GM12878 (cell line): ENCODE results near the gene TK1. TPM values are rescaled to one million over a fixed set of nuclear protein-coding genes. Genes with fewer than 3 reads are reported as not detected.

Experiments
- BACH1 ChIP-seq: fragments of 450-650 bp; IDR thresholded peaks from 2 replicates; pipeline ENCODE4 v1.6.1; 2017; ENCODE audit warnings: mild to moderate bottlenecking, borderline replicate concordance
- CHD2 ChIP-seq: IDR thresholded peaks from 2 replicates; pipeline ENCODE4 v1.6.1; 2011; ENCODE audit warnings: low read depth, low read length, improper control_type of control experiment, borderline replicate concordance
- E2F8 ChIP-seq: fragments of 450-650 bp; IDR thresholded peaks from 2 replicates; pipeline ENCODE4 v1.6.1; 2018; ENCODE audit warnings: mild to moderate bottlenecking, low read depth, moderate library complexity; ENCODE audit not compliant: partially characterized antibody
- NKRF ChIP-seq: fragments of 450-650 bp; conservative IDR thresholded peaks from 2 replicates; pipeline ENCODE4 v1.6.1; 2017; ENCODE audit warnings: mild to moderate bottlenecking, moderate library complexity
- polyA plus RNA-seq, 11 experiments: library from polyadenylated mRNA; depleted of rRNA in 4 of 11; unstranded in 6 of 11; stranded (reverse) in 5 of 11; fragments of >200 nt; fragmentation: Nextera tagmentation in 4 of 11; fragmentation: Illumina TruSeq in 1 of 11; extraction: Ambion mirVana in 4 of 11; extraction: Trizol in 1 of 11; gene quantifications; 1 replicate in 1 of 11; 2 replicates in 10 of 11; pipeline versions ENCODE4 v1.2.1 to v1.2.3, GENCODE V29; 2011 to 2016; ENCODE audit warnings: inconsistent platforms in 2 of 11, missing spikeins in 2 of 11, low read depth in 1 of 11
- total RNA-seq, 4 experiments: library from RNA; depleted of rRNA in 3 of 4; stranded (reverse); fragments of >200 nt in 3 of 4; fragmentation: Illumina TruSeq in 1 of 4; extraction: Trizol in 1 of 4; gene quantifications; 2 replicates each; pipeline versions ENCODE4 v1.2.1 to v1.2.3, GENCODE V29; 2013 to 2021

TK1 gene
- total and polyA plus RNA-seq, 10 of the 15 experiments (the other 5 are each of a cell fraction or from before 2014, with no cell fraction given), result 4.6 to 175 (median 77.9) TPM

GRCh38 chr17:78172249-78173051 is 14.4 kb downstream of the TK1 start (continued):
- TF ChIP-seq E2F8 (peak; percentile 52), CHD2 (0 out of 2 replicates have a peak, but pooled peaks have one; percentile 44), BACH1 (peak; percentile 24; the same call in 1 of the 2 replicates), NKRF (0 out of 2 replicates have a peak, but pooled peaks have one; percentile 31)
- TF ChIP-seq, all 136 proteins: peak for 11
